Astrocyte of the spinal cord (primary cell): ENCODE measurements around the gene RCBTB1.

Experiments
- DNase-seq: peaks from one replicate; pipeline ENCODE4 v3.0.0; 2011; ENCODE audit warnings: low read depth, low spot score
- H3K4me3 ChIP-seq: 2 replicates; pipeline ENCODE4 v1.5.1; 2011; ENCODE audit warnings: low read depth, mild to moderate bottlenecking, low read length, moderate library complexity
- CTCF ChIP-seq: IDR thresholded peaks from 2 replicates; pipeline ENCODE4 v1.5.1; 2012; ENCODE audit warnings: low read depth, mild to moderate bottlenecking, low read length, inconsistent platforms
- in situ Hi-C: cut with HindIII; loops from 2 replicates; pipeline ENCODE4 v1.10.0; 2017; ENCODE audit warnings: low sequenced_read_pairs

Gene RCBTB1

GRCh38 chr13:49545661-49546060 is 39.7 kb downstream of the RCBTB1 start:
- no peak for TF ChIP-seq CTCF
- no peak for DNase-seq
- in situ Hi-C loops = no loop called here

GRCh38 chr13:49543656-49544055 is 41.7 kb downstream of the RCBTB1 start:
- in situ Hi-C loops = no loop called here
- no peak for DNase-seq
- no peak overlapping the region for H3K4me3 ChIP-seq
- no peak for TF ChIP-seq CTCF

More at GRCh38 chr13:49545661-49546060, 39.7 kb downstream of the RCBTB1 start:
- no peak overlapping the region for H3K4me3 ChIP-seq

- in situ Hi-C loops = no loop called here
- TF ChIP-seq CTCF = no peak
- DNase-seq = peak; percentile 44
- no peak overlapping the region for H3K4me3 ChIP-seq
These were observed 44.8 kb downstream of the RCBTB1 start for GRCh38 chr13:49540552-49540951.

- in situ Hi-C loops = no loop called here
- DNase-seq = no peak
- TF ChIP-seq CTCF = no peak
- no peak overlapping the region for H3K4me3 ChIP-seq
These were observed 45.6 kb downstream of the RCBTB1 start for GRCh38 chr13:49539746-49540145.

GRCh38 chr13:49539313-49539712 is 46.0 kb downstream of the RCBTB1 start:
- no peak overlapping the region for H3K4me3 ChIP-seq
- no peak for DNase-seq
- in situ Hi-C loops = no loop called here
- no peak for TF ChIP-seq CTCF

GRCh38 chr13:49538404-49538803 is 47.0 kb downstream of the RCBTB1 start:
- in situ Hi-C loops = no loop called here
- H3K4me3 ChIP-seq = no peak overlapping the region
- no peak for TF ChIP-seq CTCF
- DNase-seq = no peak
